ENCODE measurements around the gene COQ6.

DNA sequence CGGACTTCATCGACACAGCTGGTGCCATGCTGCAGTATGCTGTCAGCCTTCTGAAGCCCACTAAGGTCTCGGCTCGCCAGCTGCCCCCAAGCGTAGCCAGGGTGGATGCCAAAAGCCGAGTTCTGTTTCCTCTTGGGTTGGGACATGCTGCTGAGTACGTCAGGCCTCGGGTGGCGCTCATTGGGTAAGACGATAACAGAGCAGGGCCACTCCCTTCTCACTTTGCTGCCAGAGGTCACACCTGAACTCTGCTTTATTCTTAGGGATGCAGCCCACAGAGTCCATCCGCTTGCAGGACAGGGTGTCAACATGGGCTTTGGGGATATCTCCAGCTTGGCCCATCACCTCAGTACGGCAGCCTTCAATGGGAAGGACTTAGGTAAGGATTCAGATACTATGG, 11.1 kb downstream of the COQ6 start:
- TF ChIP-seq, protein P1, sequence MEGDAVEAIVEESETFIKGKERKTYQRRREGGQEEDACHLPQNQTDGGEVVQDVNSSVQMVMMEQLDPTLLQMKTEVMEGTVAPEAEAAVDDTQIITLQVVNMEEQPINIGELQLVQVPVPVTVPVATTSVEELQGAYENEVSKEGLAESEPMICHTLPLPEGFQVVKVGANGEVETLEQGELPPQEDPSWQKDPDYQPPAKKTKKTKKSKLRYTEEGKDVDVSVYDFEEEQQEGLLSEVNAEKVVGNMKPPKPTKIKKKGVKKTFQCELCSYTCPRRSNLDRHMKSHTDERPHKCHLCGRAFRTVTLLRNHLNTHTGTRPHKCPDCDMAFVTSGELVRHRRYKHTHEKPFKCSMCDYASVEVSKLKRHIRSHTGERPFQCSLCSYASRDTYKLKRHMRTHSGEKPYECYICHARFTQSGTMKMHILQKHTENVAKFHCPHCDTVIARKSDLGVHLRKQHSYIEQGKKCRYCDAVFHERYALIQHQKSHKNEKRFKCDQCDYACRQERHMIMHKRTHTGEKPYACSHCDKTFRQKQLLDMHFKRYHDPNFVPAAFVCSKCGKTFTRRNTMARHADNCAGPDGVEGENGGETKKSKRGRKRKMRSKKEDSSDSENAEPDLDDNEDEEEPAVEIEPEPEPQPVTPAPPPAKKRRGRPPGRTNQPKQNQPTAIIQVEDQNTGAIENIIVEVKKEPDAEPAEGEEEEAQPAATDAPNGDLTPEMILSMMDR (IDR thresholded peaks at IDR 0.05; ENCODE audit: low read depth, low read length): no peak
- no peak for TF ChIP-seq POLR2A (IDR thresholded peaks at IDR 0.05; ENCODE audit: extremely low read depth, insufficient read length)

Measured in NB4 (cell line).